ENCODE measurements around the gene CIP2A.
"Not testable (repeated sequence)": the region's sequence is repeated elsewhere in the genome, so short reads cannot be mapped to it uniquely, and the experiment has no call there.

Gene CIP2A

DNA sequence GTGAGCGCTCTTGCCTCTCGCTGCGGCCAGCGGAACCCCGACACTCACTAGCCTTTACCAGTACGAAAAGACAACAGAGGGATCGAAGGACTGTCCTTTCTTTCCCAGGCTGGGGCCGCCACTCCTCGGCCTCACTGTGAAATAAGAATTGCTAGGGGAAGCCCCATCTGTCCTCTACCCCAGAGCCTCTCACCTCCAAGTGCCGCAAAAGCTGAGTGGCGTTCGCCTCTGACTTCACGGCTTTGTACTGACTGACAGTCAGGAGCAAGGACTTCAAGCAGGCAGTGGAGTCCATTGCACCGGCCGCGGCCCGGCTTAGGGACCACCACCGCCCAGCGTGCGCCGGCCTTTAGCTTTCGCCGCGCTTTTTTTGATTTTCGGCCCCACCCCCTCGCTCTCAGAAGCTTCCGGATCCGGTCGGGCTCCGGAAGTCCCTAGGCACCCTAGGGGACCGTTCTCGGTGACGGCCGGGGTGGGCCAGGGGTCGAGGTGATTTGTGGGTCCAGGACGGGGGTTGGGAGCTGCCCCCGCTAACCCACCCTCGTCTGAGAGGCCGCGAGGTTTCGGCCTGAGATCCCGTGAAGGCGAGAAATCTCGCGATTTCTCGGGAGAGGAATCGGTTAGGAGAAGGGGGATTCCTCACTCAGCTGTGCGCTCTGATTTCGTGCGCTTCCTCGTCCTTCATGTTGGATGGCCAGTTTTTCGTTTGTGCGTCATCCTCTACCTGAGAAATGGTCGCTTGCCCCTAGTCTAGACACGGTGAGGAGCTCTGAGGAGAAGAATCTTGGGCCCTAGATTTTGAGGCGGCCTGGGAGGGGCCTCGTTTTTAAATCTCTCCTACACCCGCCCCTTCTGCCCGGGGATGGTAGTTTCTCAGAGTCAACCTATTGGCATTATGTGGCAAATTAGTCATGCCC is at the start of gene CIP2A, which contains the start of gene DZIP3:
Gene CIP2A, minus strand, starts transcription at position 358 of the 917 bp plus-strand sequence. Its CDS starts 63 bp downstream, at position 295.
Gene DZIP3, plus strand, starts transcription at position 642 of the 917 bp plus-strand sequence. CDS start 15,685 bp downstream, outside the sequence.
- DNase-seq (ENCODE audit: low read depth): peak; percentile 80

- no peak for DNase-seq (ENCODE audit: low read depth)
Observed at GRCh38 chr3:108629974-108630373, 40.7 kb upstream of the CIP2A start.

- no peak for DNase-seq (ENCODE audit: low read depth)
Observed at GRCh38 chr3:108623504-108623903, 34.3 kb upstream of the CIP2A start.

DNA sequence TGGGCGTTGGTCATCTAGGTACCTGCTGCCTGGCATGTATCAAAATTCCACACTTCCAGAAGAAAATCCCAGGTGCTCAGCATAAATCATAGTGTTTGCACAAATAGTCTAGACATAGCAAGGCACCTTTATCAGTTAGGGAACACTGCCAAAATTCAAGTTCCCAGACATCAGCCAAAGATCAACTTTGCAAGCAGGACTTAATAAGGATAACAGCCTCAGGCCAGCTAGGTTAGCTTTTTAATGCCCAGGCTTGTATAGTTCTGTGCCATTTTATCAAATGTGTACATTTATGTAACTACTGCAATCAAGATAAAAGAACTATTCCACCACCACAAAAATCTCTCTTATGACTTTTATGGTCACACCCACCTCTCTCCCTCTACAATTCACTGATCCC is 31.0 kb upstream of the CIP2A start:
- no peak for DNase-seq (ENCODE audit: low read depth)

DNA sequence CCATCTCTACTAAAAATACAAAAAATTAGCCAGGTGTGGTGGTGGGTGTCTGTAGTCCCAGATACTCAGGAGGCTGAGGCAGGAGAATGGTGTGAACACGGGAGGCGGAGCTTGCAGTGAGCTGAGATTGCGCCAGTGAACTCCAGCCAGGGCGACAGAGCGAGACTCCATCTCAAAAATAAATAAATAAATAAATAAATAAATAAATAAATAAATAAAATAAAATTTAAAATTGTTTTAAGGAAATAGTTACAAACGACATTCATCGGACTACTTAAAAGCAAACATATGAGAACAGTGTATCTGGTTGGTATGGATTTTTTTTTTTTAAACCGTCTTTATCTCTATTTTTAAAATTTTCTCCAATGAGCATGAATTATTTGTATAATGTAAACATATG is 26.9 kb upstream of the CIP2A start:
- DNase-seq (ENCODE audit: low read depth): not testable (repeated sequence)

DNA sequence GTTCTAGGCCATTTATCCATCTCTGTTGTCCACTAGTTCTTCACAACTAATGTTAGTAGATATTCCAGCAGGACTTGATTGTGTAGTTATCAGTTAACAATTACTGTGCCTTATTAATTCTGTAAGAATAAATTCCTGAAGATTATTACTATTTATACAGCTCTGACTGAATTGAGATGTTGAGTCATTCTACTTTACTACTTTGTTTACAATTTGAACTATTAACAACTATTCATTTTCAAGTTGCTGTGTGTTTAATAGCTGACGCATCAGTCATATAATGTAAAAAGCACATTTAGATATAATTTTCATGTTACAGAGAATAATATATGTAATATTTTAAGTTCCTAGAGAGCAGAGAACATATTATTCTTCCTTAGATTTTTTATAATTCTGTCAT is 21.4 kb upstream of the CIP2A start:
- no peak for DNase-seq (ENCODE audit: low read depth)

DNA sequence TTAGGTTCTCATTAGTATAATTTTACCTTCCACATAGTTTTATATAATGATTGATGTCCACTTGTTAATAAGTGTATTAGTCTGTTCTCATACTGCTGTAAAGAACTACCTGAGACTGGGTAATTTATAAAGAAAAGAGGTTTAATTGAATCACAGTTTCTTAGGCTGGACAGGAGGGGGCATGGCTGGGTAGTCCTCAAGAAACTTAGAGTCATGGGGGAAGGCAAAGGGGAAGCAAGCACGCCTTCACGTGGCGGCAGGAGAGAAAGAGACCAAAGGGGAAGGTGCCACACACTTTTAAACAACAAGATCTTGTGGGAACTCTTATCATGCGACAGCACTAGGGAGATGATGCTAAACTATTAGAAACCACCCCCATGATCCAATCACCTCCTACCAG is 19.5 kb upstream of the CIP2A start:
- DNase-seq (ENCODE audit: low read depth): no peak

GRCh38 chr3:108605491-108605890 is 16.3 kb upstream of the CIP2A start:
- no peak for DNase-seq (ENCODE audit: low read depth)

- DNase-seq (ENCODE audit: low read depth): no peak
Observed at GRCh38 chr3:108605028-108605427, 15.8 kb upstream of the CIP2A start.

- no peak for DNase-seq (ENCODE audit: low read depth)
Observed at GRCh38 chr3:108603691-108604090, 14.5 kb upstream of the CIP2A start.

- DNase-seq (ENCODE audit: low read depth): no peak
Observed at GRCh38 chr3:108602935-108603294, 13.7 kb upstream of the CIP2A start.

- no peak for DNase-seq (ENCODE audit: low read depth)
Observed at GRCh38 chr3:108602249-108602934, 13.2 kb upstream of the CIP2A start.

- no peak for DNase-seq (ENCODE audit: low read depth)
Observed at GRCh38 chr3:108599677-108600409, 10.6 kb upstream of the CIP2A start.

DNA sequence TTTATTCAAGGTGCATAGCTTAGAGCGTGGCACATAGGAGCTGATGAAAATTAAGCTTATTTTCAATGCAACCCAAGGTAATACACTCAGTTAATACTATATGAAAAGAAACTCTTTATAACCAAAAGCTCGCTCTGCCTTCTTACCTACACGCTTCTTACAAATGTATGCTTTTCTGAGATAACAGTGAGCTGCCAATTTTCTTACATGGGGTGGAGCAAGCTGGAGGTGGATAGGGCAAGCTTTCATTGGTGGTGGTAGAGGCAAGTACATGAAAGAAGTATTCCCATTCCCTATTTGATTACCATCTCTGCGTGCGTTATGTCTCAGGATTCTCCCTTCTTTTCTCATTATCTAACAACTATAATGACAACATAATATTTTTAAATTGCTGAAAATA is 9.1 kb upstream of the CIP2A start:
- no peak for DNase-seq (ENCODE audit: low read depth)

- no peak for DNase-seq (ENCODE audit: low read depth)
Observed at GRCh38 chr3:108595321-108595720, 6.1 kb upstream of the CIP2A start.

DNA sequence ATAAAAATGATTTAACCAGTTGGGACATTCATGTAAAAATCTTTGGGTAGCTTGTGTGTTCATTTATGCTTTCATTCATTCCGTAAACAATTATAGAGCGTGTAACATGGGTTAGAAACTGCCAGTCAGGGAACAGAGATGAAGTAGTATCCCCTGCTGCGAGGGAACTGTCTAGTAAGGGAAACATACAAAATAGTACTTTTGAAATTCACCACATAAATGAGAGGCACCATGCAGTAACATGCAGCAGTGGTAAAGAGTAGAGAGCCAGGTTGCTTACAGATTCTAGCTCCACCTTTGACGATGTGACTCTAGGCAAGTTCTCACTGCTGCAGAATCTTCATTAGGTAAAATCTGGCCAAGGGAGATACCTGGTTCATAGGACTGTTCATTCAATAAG is 1.2 kb upstream of the CIP2A start:
- DNase-seq (ENCODE audit: low read depth): no peak

DNA sequence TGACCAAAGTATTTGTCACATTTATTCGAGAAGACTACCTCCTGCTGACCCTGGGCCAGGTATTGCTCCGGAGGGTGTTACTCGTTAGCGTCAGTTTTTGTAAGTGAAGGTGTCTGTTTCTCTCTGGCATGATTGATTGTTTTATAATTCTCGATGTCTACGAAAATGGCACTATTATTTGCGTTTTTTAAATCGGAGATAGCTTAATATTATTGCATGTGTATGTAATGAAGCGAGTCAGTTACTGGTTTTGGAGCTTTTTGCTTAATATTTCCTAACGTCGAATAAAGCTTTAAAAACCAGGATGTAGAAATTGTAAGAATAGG is 723 bp upstream of the CIP2A start:
- DNase-seq (ENCODE audit: low read depth): no peak

DNA sequence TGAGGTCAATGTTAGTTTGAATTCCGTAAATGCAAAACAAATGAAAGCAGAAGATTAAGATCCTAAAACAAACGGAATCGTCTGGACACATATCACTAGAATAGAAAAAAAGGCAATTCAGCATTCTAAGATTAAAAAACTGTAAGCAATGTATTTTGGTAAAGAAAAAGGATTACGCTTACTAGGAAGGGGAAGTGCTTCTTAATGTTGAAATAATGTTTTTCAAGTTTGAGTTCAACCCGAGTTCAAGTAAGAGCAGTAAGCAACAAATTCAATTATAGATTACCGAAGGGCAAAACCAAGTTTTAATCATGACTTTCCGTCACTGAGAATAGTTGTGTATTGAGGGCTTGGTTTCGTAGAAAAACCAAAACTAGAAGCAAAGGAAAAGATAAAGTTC is 637 bp downstream of the CIP2A start:
- no peak for DNase-seq (ENCODE audit: low read depth)

GRCh38 chr3:108578064-108578463 is 11.2 kb downstream of the CIP2A start:
- no peak for DNase-seq (ENCODE audit: low read depth)

GRCh38 chr3:108569336-108569735 is 19.9 kb downstream of the CIP2A start:
- DNase-seq (ENCODE audit: low read depth): no peak

GRCh38 chr3:108566599-108566998 is 22.6 kb downstream of the CIP2A start:
- DNase-seq (ENCODE audit: low read depth): no peak

DNA sequence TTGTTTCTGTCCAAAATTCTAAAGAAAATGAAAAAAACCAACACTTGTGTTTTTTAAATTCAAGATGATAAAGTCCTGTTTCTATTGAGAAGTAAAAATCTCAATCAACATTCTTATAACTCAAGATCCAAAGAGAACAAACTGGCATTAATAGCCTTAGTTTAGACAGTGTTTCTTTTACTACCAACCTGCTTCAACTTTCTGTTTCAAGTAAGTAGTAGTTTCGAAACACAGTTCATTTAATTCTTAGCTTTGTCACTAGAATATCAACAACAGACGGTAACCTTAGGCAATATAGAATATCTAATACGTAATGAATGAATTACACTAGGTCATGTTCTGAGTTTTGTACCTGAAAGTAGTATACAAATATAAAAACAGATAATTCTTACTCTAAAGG is 23.7 kb downstream of the CIP2A start:
- no peak for DNase-seq (ENCODE audit: low read depth)

DNA sequence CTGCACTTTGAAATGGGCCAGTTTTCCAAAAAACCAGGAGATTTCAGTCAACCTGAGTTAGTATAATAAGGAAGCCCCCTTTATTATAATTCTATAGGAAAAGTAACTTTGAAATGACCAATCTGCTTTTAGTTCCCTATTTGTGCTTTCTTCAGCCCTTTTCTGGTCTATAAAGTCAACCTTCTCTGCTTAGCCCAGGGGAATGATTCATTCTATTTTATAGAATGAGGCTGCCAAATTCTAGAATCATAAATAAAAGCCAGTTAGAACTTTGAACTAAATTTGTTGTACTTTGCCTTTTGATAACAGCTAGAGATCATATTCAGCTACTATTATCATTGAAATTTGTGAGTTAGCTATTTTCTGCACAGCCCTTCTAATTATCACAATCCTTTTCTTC is 24.7 kb downstream of the CIP2A start:
- no peak for DNase-seq (ENCODE audit: low read depth)

All from activated T-cell treated with anti-CD3 and anti-CD28 coated beads for 24 hours (primary cell).